H1 (cell line): ENCODE data around the gene UBXN4. TPM values are rescaled to one million over a fixed set of nuclear protein-coding genes. Genes with fewer than 3 reads are reported as not detected.

Experiments
- CTCF ChIA-PET: fragments of 300-600 bp; sonication (Branson Sonifier 250); formaldehyde crosslinking; loops from one replicate; lab custom pipeline; 2021; ENCODE audit not compliant: partially characterized antibody; lab: Charles Lee
- POLR2A ChIA-PET: fragments of 300-600 bp; sonication (Branson Sonifier 250); formaldehyde crosslinking; loops from one replicate; lab custom pipeline; 2021; ENCODE audit warnings: inconsistent platforms; ENCODE audit not compliant: partially characterized antibody; lab: Charles Lee
- DNase-seq, 2 experiments: peaks; one replicate each; pipeline versions ENCODE4 v3.0.0 to v3.0.0-alpha.2; 2010 to 2022; ENCODE audit warnings: low spot score in 2 of 2, low read depth in 1 of 2, mixed read lengths in 1 of 2
- FAIRE-seq: peaks from 2 replicates; lab custom pipeline; 2011; peaks lifted over from hg19 to GRCh38; lab: Jason Lieb, UNC
- H2AFZ ChIP-seq: 2 replicates; pipeline ENCODE4 v1.8.1; 2012; ENCODE audit warnings: low read length, inconsistent platforms
- H2AK5ac ChIP-seq: 2 replicates; pipeline ENCODE4 v1.6.1; 2013; ENCODE audit warnings: low read depth, low read length
- H2BK120ac ChIP-seq: replicated peaks from 2 replicates; pipeline ENCODE3; 2013; ENCODE audit warnings: low read depth, low read length, inconsistent platforms
- H2BK12ac ChIP-seq: 2 replicates; pipeline ENCODE4 v1.6.1; 2013; ENCODE audit warnings: low read depth, low read length
- H2BK15ac ChIP-seq: 2 replicates; pipeline ENCODE4 v1.6.1; 2013; ENCODE audit warnings: low read length
- H2BK20ac ChIP-seq: 2 replicates; pipeline ENCODE4 v1.6.1; 2013; ENCODE audit warnings: low read length
- H2BK5ac ChIP-seq: 2 replicates; pipeline ENCODE4 v1.6.1; 2013; ENCODE audit warnings: low read depth, low read length
- H3K14ac ChIP-seq: 2 replicates; pipeline ENCODE4 v1.6.1; 2013; ENCODE audit warnings: inconsistent platforms; ENCODE audit not compliant: insufficient read length
- H3K18ac ChIP-seq: 2 replicates; pipeline ENCODE4 v1.6.1; 2013; ENCODE audit warnings: low read length; ENCODE audit errors: extremely low read depth
- H3K23ac ChIP-seq: 2 replicates; pipeline ENCODE4 v1.6.1; 2013; ENCODE audit warnings: inconsistent platforms; ENCODE audit not compliant: insufficient read length
- H3K23me2 ChIP-seq: 2 replicates; pipeline ENCODE4 v1.6.1; 2013; ENCODE audit warnings: low read depth, low read length
- H3K27ac ChIP-seq: 2 replicates; pipeline ENCODE4 v1.6.1; 2011; ENCODE audit warnings: low read depth, low read length, inconsistent platforms
- H3K27me3 ChIP-seq, 4 experiments: replicated peaks in 1 of 4; 1 replicate in 1 of 4; 2 replicates in 3 of 4; pipeline versions ENCODE4 v1.6.1 to v1.8.1; 2011 to 2013; ENCODE audit warnings: low read length in 3 of 4, mild to moderate bottlenecking in 3 of 4, inconsistent platforms in 2 of 4, mixed read lengths in 2 of 4, moderate library complexity in 1 of 4; ENCODE audit not compliant: control insufficient read depth in 3 of 4, insufficient read depth in 3 of 4; ENCODE audit errors: extremely low read depth in 1 of 4
- H3K36me3 ChIP-seq, 4 experiments: 2 replicates each; pipeline versions ENCODE4 v1.6.1 to v1.8.1; 2011 to 2013; ENCODE audit warnings: mild to moderate bottlenecking in 4 of 4, low read length in 3 of 4, moderate library complexity in 2 of 4, control low read depth in 1 of 4, inconsistent platforms in 1 of 4; ENCODE audit not compliant: insufficient read depth in 4 of 4, control insufficient read depth in 2 of 4
- H3K4ac ChIP-seq: replicated peaks from 2 replicates; pipeline ENCODE3; 2013; ENCODE audit warnings: low read length, low read depth, mixed read lengths, inconsistent platforms; ENCODE audit not compliant: insufficient read length
- H3K4me1 ChIP-seq, 4 experiments: replicated peaks in 1 of 4; 1 replicate in 1 of 4; 2 replicates in 3 of 4; pipeline versions ENCODE4 v1.6.1 to v1.8.1; 2011 to 2013; ENCODE audit warnings: low read length in 3 of 4, inconsistent platforms in 2 of 4, mixed read lengths in 1 of 4; ENCODE audit not compliant: insufficient read depth in 4 of 4, control insufficient read depth in 3 of 4
- H3K4me2 ChIP-seq, 2 experiments: 2 replicates each; pipeline versions ENCODE4 v1.6.1 to v1.8.1; 2011 to 2013; ENCODE audit warnings: low read depth in 2 of 2, low read length in 2 of 2, control low read depth in 1 of 2, inconsistent platforms in 1 of 2, mild to moderate bottlenecking in 1 of 2; ENCODE audit not compliant: insufficient read depth in 1 of 2
- H3K4me3 ChIP-seq, 4 experiments: fragments of 200-600, 300-600 bp in 1 of 4; sonication (generic), shearing (Covaris generic), sonication (Bioruptor Twin) in 1 of 4; 2 replicates each; pipeline versions ENCODE4 v1.5.1 to v1.8.1; 2011 to 2016; ENCODE audit warnings: low read length in 4 of 4, low read depth in 3 of 4, control low read depth in 2 of 4, inconsistent platforms in 2 of 4, mild to moderate bottlenecking in 2 of 4, mixed read lengths in 1 of 4, moderate library complexity in 1 of 4; ENCODE audit not compliant: insufficient read depth in 2 of 4; ENCODE audit errors: extremely low read depth in 1 of 4
- H3K56ac ChIP-seq: replicated peaks from 2 replicates; pipeline ENCODE3; 2013; ENCODE audit warnings: low read depth, mild to moderate bottlenecking, mixed read lengths, low read length, inconsistent platforms; ENCODE audit not compliant: insufficient read length
- H3K79me1 ChIP-seq: 2 replicates; pipeline ENCODE4 v1.6.1; 2013; ENCODE audit warnings: low read depth, low read length, control low read depth
- H3K79me2 ChIP-seq, 2 experiments: 2 replicates each; pipeline versions ENCODE4 v1.6.1 to v1.8.1; 2012 to 2013; ENCODE audit warnings: low read length in 2 of 2, mild to moderate bottlenecking in 2 of 2, inconsistent platforms in 1 of 2; ENCODE audit not compliant: insufficient read depth in 2 of 2, control insufficient read depth in 1 of 2
- H3K9ac ChIP-seq, 4 experiments: replicated peaks in 1 of 4; 1 replicate in 1 of 4; 2 replicates in 3 of 4; pipeline versions ENCODE4 v1.6.1 to v1.8.1; 2011 to 2013; ENCODE audit warnings: low read depth in 3 of 4, low read length in 3 of 4, control low read depth in 2 of 4, mild to moderate bottlenecking in 2 of 4, moderate library complexity in 2 of 4, inconsistent platforms in 1 of 4; ENCODE audit errors: extremely low read depth in 1 of 4
- H3K9me3 ChIP-seq, 2 experiments: 2 replicates each; pipeline versions ENCODE4 v1.6.1 to v1.8.1; 2012 to 2013; ENCODE audit warnings: mild to moderate bottlenecking in 2 of 2, moderate library complexity in 2 of 2, control low read depth in 1 of 2, inconsistent platforms in 1 of 2, low read depth in 1 of 2, low read length in 1 of 2, mixed read lengths in 1 of 2; ENCODE audit not compliant: insufficient read depth in 2 of 2
- H4K20me1 ChIP-seq, 2 experiments: replicated peaks in 1 of 2; 2 replicates each; pipeline versions ENCODE3 to v1.8.1; 2011 to 2013; ENCODE audit warnings: inconsistent platforms in 2 of 2, low read length in 2 of 2, mild to moderate bottlenecking in 1 of 2; ENCODE audit not compliant: insufficient read depth in 2 of 2, control insufficient read depth in 1 of 2
- H4K5ac ChIP-seq: 2 replicates; pipeline ENCODE4 v1.6.1; 2013; ENCODE audit warnings: low read length, low read depth, mixed read lengths, inconsistent platforms; ENCODE audit not compliant: insufficient read length
- H4K8ac ChIP-seq: 2 replicates; pipeline ENCODE4 v1.8.0; 2013; ENCODE audit warnings: mild to moderate bottlenecking, moderate library complexity, low read length, inconsistent platforms; ENCODE audit not compliant: insufficient read depth; ENCODE audit errors: extremely low read depth
- H4K91ac ChIP-seq: replicated peaks from 2 replicates; pipeline ENCODE3; 2013; ENCODE audit warnings: low read length, mixed read lengths, inconsistent platforms; ENCODE audit not compliant: insufficient read length
- BRCA1 ChIP-seq: IDR thresholded peaks from 2 replicates; pipeline ENCODE4 v1.6.1; 2012; ENCODE audit warnings: low read depth, low read length, improper control_type of control experiment
- CBX8 ChIP-seq: fragments of 300-800, 300-1000 bp; sonication (generic); IDR thresholded peaks from 2 replicates; pipeline ENCODE4 v1.7.1; 2016; ENCODE audit warnings: low read depth, low read length, borderline replicate concordance
- CHD1 ChIP-seq: IDR thresholded peaks from 2 replicates; pipeline ENCODE4 v1.6.1; 2012; ENCODE audit warnings: low read depth, low read length, improper control_type of control experiment
- CREB1 ChIP-seq: IDR thresholded peaks from 2 replicates; pipeline ENCODE4 v1.6.1; 2012; ENCODE audit warnings: inconsistent platforms
- NANOG ChIP-seq: IDR thresholded peaks from 2 replicates; pipeline ENCODE4 v1.6.1; 2011; ENCODE audit warnings: low read length, low read depth, mild to moderate bottlenecking, inconsistent platforms; ENCODE audit not compliant: insufficient read depth, poor library complexity, severe bottlenecking
- RBBP5 ChIP-seq: IDR thresholded peaks from 2 replicates; pipeline ENCODE4 v1.7.1; 2012; ENCODE audit warnings: low read depth, mild to moderate bottlenecking, inconsistent platforms, low read length, moderate library complexity, borderline replicate concordance
- RXRA ChIP-seq: IDR thresholded peaks from 2 replicates; pipeline ENCODE4 v1.6.1; 2011; ENCODE audit warnings: low read depth, mild to moderate bottlenecking, low read length, moderate library complexity; ENCODE audit not compliant: insufficient read depth
- SAP30 ChIP-seq: fragments of 300-600 bp; sonication (generic); IDR thresholded peaks from 2 replicates; pipeline ENCODE4 v1.7.1; 2012; ENCODE audit warnings: low read length, moderate library complexity, mild to moderate bottlenecking, inconsistent platforms; ENCODE audit not compliant: insufficient read depth, insufficient replicate concordance
- SIRT6 ChIP-seq: IDR thresholded peaks from one replicate; pipeline ENCODE4 v1.7.1; 2012; ENCODE audit warnings: low read length, inconsistent platforms
- SP4 ChIP-seq: IDR thresholded peaks from 2 replicates; pipeline ENCODE4 v1.6.1; 2012; ENCODE audit warnings: low read length, inconsistent platforms
- TAF7 ChIP-seq: optimal IDR thresholded peaks from 2 replicates; pipeline ENCODE3; 2011; ENCODE audit warnings: low read depth, mild to moderate bottlenecking, inconsistent platforms, low read length, moderate library complexity, borderline replicate concordance
- TEAD4 ChIP-seq: IDR thresholded peaks from 2 replicates; pipeline ENCODE4 v1.6.1; 2012; ENCODE audit warnings: low read depth, low read length, inconsistent platforms, mixed read lengths
- WGBS, 2 experiments: shearing (Covaris generic) in 1 of 2; methylation state at CpG; one replicate each; pipeline versions ENCODE4 v1.1.6 to v1.1.7; 2013 to 2015; ENCODE audit warnings: low lambda C conversion rate in 2 of 2, mixed read lengths in 2 of 2, inconsistent platforms in 1 of 2, low coverage in 1 of 2, missing lambda C conversion rate in 1 of 2; ENCODE audit not compliant: insufficient replicate concordance in 2 of 2, insufficient coverage in 1 of 2, insufficient read length in 1 of 2; ENCODE audit errors: extremely low coverage in 1 of 2, missing lambda C conversion rate in 1 of 2; 5-methylcytosine and 5-hydroxymethylcytosine counted together
- polyA plus RNA-seq, 7 experiments: library from polyadenylated mRNA; depleted of rRNA in 3 of 7; stranded (reverse) in 5 of 7; unstranded in 2 of 7; fragments of >200 nt in 5 of 7; fragments of 200-250 nt in 2 of 7; gene quantifications; 1 replicate in 5 of 7; 2 replicates in 1 of 7; 4 replicates in 1 of 7; pipeline versions ENCODE4 v1.2.1 to v1.2.3, GENCODE V29; 2011 to 2013; ENCODE audit warnings: missing spikeins in 2 of 7, mixed read lengths in 2 of 7
- total RNA-seq: library from RNA; stranded (reverse); fragmentation: NEBNext Ultra II Directional; extraction: Animal tissue kit (Norgen Biotek cat#: 25700); gene quantifications from 2 replicates; pipeline ENCODE4 v1.2.1, GENCODE V29; 2021
- TF ChIP-seq, protein P1 (sequence below): IDR thresholded peaks from 2 replicates; pipeline ENCODE4 v1.6.1; 2012; ENCODE audit warnings: inconsistent platforms

Gene UBXN4
- total and polyA plus RNA-seq, 2 of the 8 experiments (the other 6 are each of a cell fraction or from before 2014, with no cell fraction given) = 20.1 to 64.2 TPM

DNA sequence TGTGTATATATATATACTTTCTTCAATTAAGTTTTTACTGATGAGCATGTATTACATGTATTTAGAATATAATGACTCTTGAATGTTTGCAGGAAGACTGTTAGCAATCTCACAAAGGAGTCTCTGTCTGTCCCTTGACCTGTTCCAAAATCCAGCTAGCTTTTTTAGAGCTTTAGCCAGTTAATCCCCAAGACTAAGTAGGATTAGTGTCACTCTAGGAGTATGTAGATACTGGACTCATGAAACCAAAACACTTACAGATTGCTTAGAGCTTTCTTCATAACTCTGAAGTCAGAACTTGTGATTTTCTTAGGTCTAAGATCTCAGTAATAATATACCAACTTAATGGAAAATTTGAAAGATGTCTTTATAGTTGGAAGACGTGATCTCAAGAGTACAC, 2.2 kb downstream of the UBXN4 start:
- FAIRE-seq = no peak
- TF ChIP-seq SP4 (no peak), TEAD4 (no peak), TAF7 (no peak), RBBP5 (no peak), CHD1 (no peak), NANOG (no peak), SIRT6 (no peak), RXRA (no peak), CREB1 (no peak), CBX8 (no peak), SAP30 (no peak), BRCA1 (no peak)
- TF ChIP-seq, protein P1, sequence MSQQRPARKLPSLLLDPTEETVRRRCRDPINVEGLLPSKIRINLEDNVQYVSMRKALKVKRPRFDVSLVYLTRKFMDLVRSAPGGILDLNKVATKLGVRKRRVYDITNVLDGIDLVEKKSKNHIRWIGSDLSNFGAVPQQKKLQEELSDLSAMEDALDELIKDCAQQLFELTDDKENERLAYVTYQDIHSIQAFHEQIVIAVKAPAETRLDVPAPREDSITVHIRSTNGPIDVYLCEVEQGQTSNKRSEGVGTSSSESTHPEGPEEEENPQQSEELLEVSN = no peak

More for the DNA sequence above, 2.2 kb downstream of the UBXN4 start:
- Histone ChIP-seq H2BK120ac (no peak overlapping the region), H4K91ac (no peak overlapping the region), H3K4ac (no peak overlapping the region), H4K5ac (no peak overlapping the region), H3K23me2 (no peaks in the 10 kb centered on the region; the same call in 1 of the 2 replicates), H3K23ac (no peak overlapping the region), H4K8ac (no peak overlapping the region), H3K36me3 (peaks cover 0 to 14% (median 3%) of the 10 kb centered on the region in 4 experiments; a peak in 3 of 8 replicates), H3K4me1 (peaks cover 0 to 6% (median 3%) of the 10 kb centered on the region in 4 experiments; a peak in 2 of 7 replicates), H2BK20ac (no peak overlapping the region), H3K18ac (no peak overlapping the region), H4K20me1 (peaks cover 0 to 7% of the 10 kb centered on the region in 2 experiments), H3K4me2 (peak overlapping the region; percentile 46 to 80; a peak in 2 of 4 replicates), H2AK5ac (no peak overlapping the region), H3K79me2 (peaks cover 4 to 56% of the 10 kb centered on the region in 2 experiments; a peak in 3 of 4 replicates), H3K4me3 (peak overlapping the region in 2 of 4 experiments; percentile 8 to 95; a peak in 2 of 8 replicates), H2AFZ (no peak overlapping the region), H3K79me1 (peaks cover 2% of the 10 kb centered on the region; the same call in 1 of the 2 replicates), H3K27ac (no peak overlapping the region), H2BK12ac (no peak overlapping the region), H3K9me3 (no peaks in the 10 kb centered on the region), H3K14ac (no peak overlapping the region), H2BK5ac (no peak overlapping the region), H2BK15ac (no peak overlapping the region), H3K9ac (no peak overlapping the region; a peak in 1 of 7 replicates), H3K27me3 (no peaks in the 10 kb centered on the region), H3K56ac (no peak overlapping the region)
- ChIA-PET CTCF (interaction anchor here (0.6 to 4.4 kb wide), 3 partner anchors 32 to 297 kb away, joined by 3 to 17 read pairs (median 3); no protein-coding TSS in a partner anchor), POLR2A (interaction anchor here (1.6 kb wide), 1 partner anchor 135 kb away, joined by 3 read pairs; no protein-coding TSS in a partner anchor)
- no peak for DNase-seq
- 80% methylated on average over 1 of the region's 1 CpG; no CpG with 5 or more reads in 1 of the 2 experiments for WGBS, 2 experiments
